Suprapubic skin (tissue), 3 donors: Measurements from ENCODE around the gene STXBP4.

Experiments
- CTCF ChIP-seq, 2 donors: fragments of 200-600 bp in 1 of 2; fragments of 450-650 bp in 1 of 2; sonication (generic) in 1 of 2; IDR thresholded peaks; one replicate each; pipeline ENCODE4 v1.5.1; 2016 to 2019; ENCODE audit warnings: antibody characterized with exemption in 2 of 2, mild to moderate bottlenecking in 1 of 2, moderate library complexity in 1 of 2
- POLR2A ChIP-seq, 2 donors: fragments of 450-650 bp; IDR thresholded peaks; one replicate each; pipeline ENCODE4 v1.6.1; 2017; ENCODE audit warnings: antibody characterized with exemption in 2 of 2, mild to moderate bottlenecking in 2 of 2, moderate library complexity in 2 of 2

- TF ChIP-seq CTCF (IDR thresholded peaks at IDR 0.05) (no peak), POLR2A (IDR thresholded peaks at IDR 0.05) (no peak)
Observed at GRCh38 chr17:55152236-55152635, 183.7 kb downstream of the STXBP4 start.
